ENCODE results near the gene TXNDC17.

- TF ChIP-seq POLR2AphosphoS5 (IDR thresholded peaks at IDR 0.05; ENCODE audit: low read depth, low read length), result no peak
- TF ChIP-seq SPI1 (IDR thresholded peaks at IDR 0.05; ENCODE audit: low read depth, low read length), result no peak
- TF ChIP-seq POLR2A (IDR thresholded peaks at IDR 0.05; ENCODE audit: low read depth, low read length), result no peak
- TF ChIP-seq TAF1 (IDR thresholded peaks at IDR 0.05; ENCODE audit: low read depth, low read length), result no peak
Observed at GRCh38 chr17:6648181-6648580, 7.3 kb downstream of the TXNDC17 start.
